PC-9 (cell line): ENCODE data around the gene NUDT16L1.

Experiments used
- CTCF ChIP-seq: fragments of 200-600 bp; sonication (generic); conservative IDR thresholded peaks from 2 replicates; pipeline ENCODE4 v1.6.1; 2017; ENCODE audit warnings: mixed run types, antibody characterized with exemption, mild to moderate bottlenecking, moderate library complexity
- EZH2 ChIP-seq: fragments of 200-600 bp; sonication (generic); IDR thresholded peaks from 2 replicates; pipeline ENCODE4 v1.8.0; 2017; ENCODE audit warnings: antibody characterized with exemption, low read depth

GRCh38 chr16:4698321-4699045 is 5.1 kb downstream of the NUDT16L1 start:
- TF ChIP-seq CTCF (no peak), EZH2 (no peak)
